SU-DHL-6 (cell line): ENCODE measurements around the gene WDR72.

Source experiments
- H2AFZ ChIP-seq: fragments of 200-600 bp; sonication (generic); 2 replicates; pipeline ENCODE4 v1.6.1; 2014; ENCODE audit warnings: low read depth, mild to moderate bottlenecking, moderate library complexity, mixed read lengths, antibody characterized with exemption, low read length; ENCODE audit not compliant: severe bottlenecking
- H3F3A ChIP-seq: fragments of 200-600 bp; shearing (Covaris generic); 2 replicates; pipeline ENCODE4 v1.6.0; 2016; ENCODE audit warnings: antibody characterized with exemption, mild to moderate bottlenecking; ENCODE audit not compliant: insufficient read depth
- H3K27ac ChIP-seq: fragments of 200-600 bp; sonication (generic); 2 replicates; pipeline ENCODE4 v1.5.1; 2016; ENCODE audit warnings: low read depth, mild to moderate bottlenecking, low read length, moderate library complexity, mixed read lengths
- H3K27me3 ChIP-seq: fragments of 200-600 bp; sonication (generic), shearing (Covaris generic); 2 replicates; pipeline ENCODE4 v1.6.0; 2014; ENCODE audit warnings: mild to moderate bottlenecking, low read length
- H3K36me3 ChIP-seq: fragments of 200-600 bp; sonication (generic); 2 replicates; pipeline ENCODE4 v1.6.1; 2014; ENCODE audit warnings: mild to moderate bottlenecking, low read length, mixed read lengths
- H3K4me2 ChIP-seq: fragments of 300-600, 200-600 bp; shearing (Covaris generic), sonication (generic); 2 replicates; pipeline ENCODE4 v1.6.0; 2014; ENCODE audit warnings: low read length, low read depth, mild to moderate bottlenecking; ENCODE audit not compliant: poor library complexity, severe bottlenecking
- H3K4me3 ChIP-seq: fragments of 200-600 bp; sonication (generic); 2 replicates; pipeline ENCODE4 v1.5.1; 2014; ENCODE audit warnings: antibody characterized with exemption, low read length, mild to moderate bottlenecking, mixed read lengths; ENCODE audit not compliant: insufficient read depth, poor library complexity, severe bottlenecking
- H3K79me2 ChIP-seq: fragments of 200-600 bp; sonication (generic); 2 replicates; pipeline ENCODE4 v1.6.1; 2014; ENCODE audit warnings: mild to moderate bottlenecking, low read length, moderate library complexity; ENCODE audit not compliant: insufficient read depth
- H3K9ac ChIP-seq: fragments of 200-600 bp; sonication (generic); 2 replicates; pipeline ENCODE4 v1.7.0; 2014; ENCODE audit warnings: mild to moderate bottlenecking, low read length
- H3K9me2 ChIP-seq: fragments of 200-600 bp; sonication (generic); replicated peaks from 2 replicates; pipeline ENCODE4 v1.6.1; 2014; ENCODE audit warnings: low read length; ENCODE audit not compliant: insufficient read depth
- H3K9me3 ChIP-seq: fragments of 200-600 bp; sonication (generic); 2 replicates; pipeline ENCODE4 v1.6.1; 2014; ENCODE audit warnings: low read length, mixed read lengths; ENCODE audit not compliant: insufficient read depth
- H4K20me1 ChIP-seq: fragments of 200-600 bp; sonication (generic); 2 replicates; pipeline ENCODE4 v1.6.1; 2014; ENCODE audit warnings: low read depth, mild to moderate bottlenecking, antibody characterized with exemption, low read length, moderate library complexity, mixed read lengths
- EZH2phosphoT487 ChIP-seq: fragments of 200-600 bp; sonication (generic), shearing (Covaris generic); conservative IDR thresholded peaks from 2 replicates; pipeline ENCODE4 v1.6.1; 2018; ENCODE audit warnings: mild to moderate bottlenecking, antibody characterized with exemption, low read length, moderate library complexity, mixed read lengths
- TF ChIP-seq, protein P1 (sequence below): fragments of 200-600 bp; sonication (generic); IDR thresholded peaks from one replicate; pipeline ENCODE4 v1.5.1; 2017; ENCODE audit warnings: antibody characterized with exemption, mild to moderate bottlenecking, low read length, moderate library complexity; ENCODE audit not compliant: insufficient read depth, poor library complexity, severe bottlenecking

WDR72 gene

DNA sequence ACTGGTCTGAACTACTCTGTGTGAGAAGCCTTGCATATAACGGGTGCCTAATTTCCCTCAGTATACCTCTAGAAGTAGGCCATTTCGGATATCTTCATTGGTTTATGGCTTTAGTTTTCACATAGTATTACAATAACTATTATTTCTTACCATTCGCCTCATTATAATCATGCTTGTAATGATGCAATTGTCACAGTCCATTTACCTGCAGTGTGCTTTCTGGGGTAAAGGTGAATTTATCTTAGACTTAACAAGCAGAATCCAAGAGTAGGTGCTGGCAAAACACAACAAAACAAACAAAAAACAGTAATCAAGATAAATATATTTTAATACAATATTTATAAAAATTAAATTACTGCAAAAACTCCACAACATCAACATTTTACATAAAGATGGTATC is 246.0 kb downstream of the WDR72 start:
- TF ChIP-seq EZH2phosphoT487: no peak
- TF ChIP-seq, protein P1, sequence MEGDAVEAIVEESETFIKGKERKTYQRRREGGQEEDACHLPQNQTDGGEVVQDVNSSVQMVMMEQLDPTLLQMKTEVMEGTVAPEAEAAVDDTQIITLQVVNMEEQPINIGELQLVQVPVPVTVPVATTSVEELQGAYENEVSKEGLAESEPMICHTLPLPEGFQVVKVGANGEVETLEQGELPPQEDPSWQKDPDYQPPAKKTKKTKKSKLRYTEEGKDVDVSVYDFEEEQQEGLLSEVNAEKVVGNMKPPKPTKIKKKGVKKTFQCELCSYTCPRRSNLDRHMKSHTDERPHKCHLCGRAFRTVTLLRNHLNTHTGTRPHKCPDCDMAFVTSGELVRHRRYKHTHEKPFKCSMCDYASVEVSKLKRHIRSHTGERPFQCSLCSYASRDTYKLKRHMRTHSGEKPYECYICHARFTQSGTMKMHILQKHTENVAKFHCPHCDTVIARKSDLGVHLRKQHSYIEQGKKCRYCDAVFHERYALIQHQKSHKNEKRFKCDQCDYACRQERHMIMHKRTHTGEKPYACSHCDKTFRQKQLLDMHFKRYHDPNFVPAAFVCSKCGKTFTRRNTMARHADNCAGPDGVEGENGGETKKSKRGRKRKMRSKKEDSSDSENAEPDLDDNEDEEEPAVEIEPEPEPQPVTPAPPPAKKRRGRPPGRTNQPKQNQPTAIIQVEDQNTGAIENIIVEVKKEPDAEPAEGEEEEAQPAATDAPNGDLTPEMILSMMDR: no peak
- H3K9me3 ChIP-seq: no peaks in the 10 kb centered on the region

DNA sequence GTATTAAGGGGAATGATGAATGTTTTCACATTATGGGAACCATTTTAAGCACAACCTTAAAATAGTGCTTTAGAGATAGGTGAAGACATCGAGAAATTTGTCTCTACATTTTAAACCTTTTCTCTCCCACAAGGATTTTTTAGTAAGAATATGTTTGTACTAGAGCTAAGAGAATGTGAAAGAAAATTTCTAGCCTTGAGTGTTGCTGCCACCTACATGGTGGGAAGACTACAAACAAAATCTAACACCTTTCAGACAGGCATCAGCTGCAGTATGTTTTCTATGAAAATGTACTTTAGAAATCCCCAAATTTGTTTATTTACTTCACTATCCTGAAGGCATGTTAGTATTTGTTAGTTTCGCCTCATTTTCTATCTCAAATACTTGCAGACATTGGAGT is 247.4 kb downstream of the WDR72 start:
- no peaks in the 10 kb centered on the region for H3K27me3 ChIP-seq
- TF ChIP-seq EZH2phosphoT487: no peak
- TF ChIP-seq, protein P1: no peak
- no peaks in the 10 kb centered on the region for H3K9me3 ChIP-seq
- no peaks in the 10 kb centered on the region for H3K79me2 ChIP-seq
- no peak overlapping the region for H3K4me2 ChIP-seq
- no peaks in the 10 kb centered on the region for H3F3A ChIP-seq
- no peak overlapping the region for H3K4me3 ChIP-seq
- no peak overlapping the region for H2AFZ ChIP-seq
- no peaks in the 10 kb centered on the region for H4K20me1 ChIP-seq
- no peak overlapping the region for H3K9ac ChIP-seq
- no peaks in the 10 kb centered on the region for H3K36me3 ChIP-seq
- H3K27ac ChIP-seq: no peak overlapping the region
- H3K9me2 ChIP-seq: no peaks in the 10 kb centered on the region

More for the DNA sequence above, 246.0 kb downstream of the WDR72 start:
- Histone ChIP-seq H3K27ac (no peak overlapping the region), H3K79me2 (no peaks in the 10 kb centered on the region), H2AFZ (no peak overlapping the region), H4K20me1 (no peaks in the 10 kb centered on the region), H3K4me3 (no peak overlapping the region), H3K9me2 (no peaks in the 10 kb centered on the region), H3K27me3 (no peaks in the 10 kb centered on the region), H3K9ac (no peak overlapping the region), H3K36me3 (no peaks in the 10 kb centered on the region), H3F3A (no peaks in the 10 kb centered on the region), H3K4me2 (no peak overlapping the region)

DNA sequence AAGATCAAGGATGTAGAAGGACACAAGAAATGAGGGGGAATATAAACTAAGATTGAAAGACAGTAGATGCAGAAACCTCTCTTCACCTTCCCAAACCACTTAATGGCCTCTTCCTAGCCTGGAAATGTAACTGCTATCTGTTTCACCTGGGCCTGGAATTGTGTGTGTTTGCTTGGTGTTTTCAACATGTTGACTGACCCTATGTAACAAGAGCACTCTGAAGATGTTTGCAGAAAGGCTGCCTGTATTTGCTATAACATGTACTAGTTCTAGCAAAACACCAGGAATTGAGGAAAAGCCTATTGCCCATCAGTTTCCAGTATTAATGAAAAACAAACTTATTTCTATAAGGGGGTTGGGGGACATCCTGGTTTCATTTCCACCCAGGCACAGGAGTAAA is 248.3 kb downstream of the WDR72 start:
- no peaks in the 10 kb centered on the region for H4K20me1 ChIP-seq
- H3K4me2 ChIP-seq: no peak overlapping the region
- H3K27ac ChIP-seq: no peak overlapping the region
- no peaks in the 10 kb centered on the region for H3K36me3 ChIP-seq
- no peak overlapping the region for H3K9ac ChIP-seq
- H3F3A ChIP-seq: no peaks in the 10 kb centered on the region
- H3K9me2 ChIP-seq: no peaks in the 10 kb centered on the region
- no peak overlapping the region for H2AFZ ChIP-seq
- no peaks in the 10 kb centered on the region for H3K9me3 ChIP-seq
- H3K4me3 ChIP-seq: no peak overlapping the region
- no peaks in the 10 kb centered on the region for H3K27me3 ChIP-seq
- TF ChIP-seq, protein P1: no peak
- no peak for TF ChIP-seq EZH2phosphoT487
- H3K79me2 ChIP-seq: no peaks in the 10 kb centered on the region
